Activated CD4-positive, CD25-positive, alpha-beta regulatory T cell treated with anti-CD3 and anti-CD28 coated beads, Interleukin-2, amount 50 U/mL, for 72 hours (primary cell): ENCODE results near the gene MYO15A.
A peak's percentile ranks its signal among the peaks of the same experiment; 100 is the strongest.
"Not testable (repeated sequence)": the region's sequence is repeated elsewhere in the genome, so short reads cannot be mapped to it uniquely, and the experiment has no call there.

Experiments
- DNase-seq: peaks from one replicate; pipeline ENCODE4 v3.0.0; 2021

The MYO15A gene

DNA sequence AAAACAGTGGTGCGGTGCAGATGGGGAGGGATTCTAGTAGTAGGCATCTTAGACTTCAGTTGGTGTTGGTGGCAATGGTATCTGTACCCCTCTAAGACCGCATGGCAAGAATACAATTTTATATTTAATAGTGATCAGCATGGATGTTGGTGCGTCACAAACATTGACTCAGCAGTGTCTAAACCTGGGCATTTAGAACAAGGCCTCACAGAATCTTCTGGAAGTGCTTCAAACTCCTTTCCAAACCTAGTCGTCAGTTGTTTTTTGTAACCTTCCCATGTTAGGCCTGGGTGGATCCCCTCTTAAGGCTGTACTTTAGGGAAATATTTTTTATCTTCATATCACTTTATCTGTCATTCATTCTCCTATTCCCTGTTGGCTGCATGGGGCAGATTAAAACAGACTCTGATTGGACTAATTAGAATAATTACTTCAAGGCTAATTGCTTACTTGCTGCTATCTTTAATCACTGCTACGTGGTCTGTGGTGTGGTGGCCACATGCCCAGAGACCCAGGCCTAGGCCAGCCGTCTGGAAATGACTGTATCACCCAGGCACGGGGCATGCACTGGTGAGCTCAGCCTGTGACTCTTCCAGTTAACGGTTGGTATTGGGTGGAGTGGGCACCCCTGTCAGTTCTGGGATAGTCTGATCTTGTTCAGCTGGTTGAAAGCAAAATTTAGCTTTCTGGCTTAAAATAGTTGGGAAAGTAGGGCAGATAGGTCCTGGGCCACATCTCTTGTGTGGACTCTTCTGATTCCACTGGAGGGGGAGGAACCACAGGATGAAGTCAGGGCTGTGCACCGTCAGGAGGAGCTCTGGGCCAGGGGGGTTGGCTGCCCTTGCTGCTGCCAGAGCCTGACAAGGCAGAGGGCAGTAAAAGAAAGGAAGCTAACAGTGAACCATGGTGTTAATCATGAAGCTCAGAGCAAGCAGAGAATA is 79.5 kb downstream of the MYO15A start:
- peak; percentile 41 for DNase-seq

DNA sequence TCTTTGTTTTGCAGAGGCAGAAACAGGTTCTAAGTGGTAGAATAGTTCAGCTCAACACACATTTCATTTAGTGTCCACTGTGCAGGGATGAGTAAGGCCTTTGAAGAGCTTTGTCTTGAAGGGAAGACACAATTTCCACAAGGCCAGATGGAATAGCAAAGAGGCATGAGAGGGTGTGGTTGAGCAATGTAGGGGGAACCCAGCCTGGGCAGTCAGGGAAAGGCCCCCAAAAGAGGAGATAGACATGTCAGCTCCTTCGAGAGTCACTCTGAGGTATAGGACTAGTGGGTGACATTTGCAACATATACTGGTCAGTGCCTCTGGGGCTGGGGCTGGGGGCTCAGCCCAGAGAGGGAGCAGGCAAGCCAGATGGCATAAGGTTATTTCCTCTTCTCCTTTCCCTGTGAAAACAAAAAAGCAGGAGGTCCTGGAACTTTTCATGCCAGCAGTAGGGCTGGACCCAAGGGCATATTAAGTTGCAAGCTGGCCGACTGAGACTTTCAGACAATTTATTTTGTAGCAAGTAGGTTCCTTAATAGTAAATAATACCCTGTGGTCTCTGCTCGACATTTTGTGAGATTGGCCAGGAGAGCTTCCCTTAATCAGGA is 82.2 kb downstream of the MYO15A start:
- DNase-seq: no peak

GRCh38 chr17:18191236-18191667 is 82.7 kb downstream of the MYO15A start:
- DNase-seq: no peak

- DNase-seq: no peak
Measured at GRCh38 chr17:18191967-18192366, 83.4 kb downstream of the MYO15A start.

- DNase-seq: no peak
Measured at GRCh38 chr17:18194394-18194793, 85.8 kb downstream of the MYO15A start.

DNA sequence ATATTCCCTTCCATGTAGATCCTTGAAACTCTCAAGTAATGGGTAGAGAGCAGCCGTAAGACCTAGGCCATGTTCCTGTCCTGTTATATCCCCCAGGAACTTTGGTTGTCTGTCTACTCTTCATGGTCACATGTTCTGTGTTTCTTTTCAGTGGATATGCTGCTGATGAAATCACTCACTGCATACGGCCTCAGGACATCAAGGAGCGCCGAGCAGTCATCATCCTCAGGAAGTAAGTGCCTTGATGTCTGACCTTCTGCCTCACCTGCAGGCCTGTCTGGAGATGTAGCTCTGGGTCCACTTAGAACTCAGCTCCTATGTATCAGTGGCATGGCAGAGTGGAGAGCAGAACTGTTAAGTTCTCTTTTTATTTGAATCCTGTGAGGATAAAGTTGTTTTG is 86.2 kb downstream of the MYO15A start:
- DNase-seq: no peak

DNA sequence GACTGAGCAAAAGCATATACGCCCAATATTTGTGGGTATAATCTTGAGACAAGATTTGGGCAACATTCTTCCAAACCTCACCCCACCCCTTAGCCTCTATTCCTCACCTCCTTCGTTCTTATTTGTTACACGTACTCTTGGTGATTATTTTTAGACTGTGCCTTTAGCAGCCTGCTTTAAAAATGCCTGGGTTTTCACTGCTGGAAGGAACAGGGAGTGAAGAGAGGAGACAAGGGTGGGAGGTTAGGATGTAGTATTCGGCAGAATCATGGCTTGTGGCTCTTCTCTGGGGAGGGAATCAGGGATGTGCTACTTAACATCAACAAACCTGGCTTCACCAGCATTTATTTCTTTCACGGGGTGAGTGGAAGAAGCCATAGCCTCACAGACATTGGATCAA is 86.7 kb downstream of the MYO15A start:
- DNase-seq: no peak

DNA sequence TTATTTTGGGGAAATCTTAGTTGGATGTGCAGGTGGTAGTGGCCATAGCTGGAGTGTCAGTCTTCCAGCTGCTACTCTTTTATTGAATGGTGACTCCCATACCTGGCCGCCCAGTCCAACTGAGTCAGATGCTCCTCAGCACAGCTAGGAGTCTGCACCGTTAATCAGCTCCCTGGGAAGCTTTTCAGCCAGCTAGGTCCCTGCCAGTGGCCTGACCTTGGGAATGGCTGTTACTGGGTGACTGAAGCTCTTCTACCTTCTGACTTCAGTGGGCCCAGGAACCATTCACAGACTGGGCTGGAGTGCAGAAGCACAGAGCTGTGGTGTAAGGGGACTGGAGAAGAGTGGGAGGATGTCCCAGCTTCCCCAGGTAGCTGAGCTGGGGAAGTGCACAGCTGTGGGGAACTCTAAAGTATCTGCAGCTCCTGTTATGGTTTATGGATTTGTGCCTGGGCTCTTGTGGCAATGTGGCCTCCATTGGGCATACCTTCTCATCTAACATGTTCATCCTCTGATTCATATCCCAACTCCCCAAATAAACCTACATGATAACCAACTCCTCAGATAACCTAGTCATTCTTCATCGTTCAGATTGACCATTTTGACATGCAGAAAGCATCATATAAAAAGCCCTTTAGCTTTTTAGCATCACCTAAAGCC is 89.1 kb downstream of the MYO15A start:
- no peak for DNase-seq

DNA sequence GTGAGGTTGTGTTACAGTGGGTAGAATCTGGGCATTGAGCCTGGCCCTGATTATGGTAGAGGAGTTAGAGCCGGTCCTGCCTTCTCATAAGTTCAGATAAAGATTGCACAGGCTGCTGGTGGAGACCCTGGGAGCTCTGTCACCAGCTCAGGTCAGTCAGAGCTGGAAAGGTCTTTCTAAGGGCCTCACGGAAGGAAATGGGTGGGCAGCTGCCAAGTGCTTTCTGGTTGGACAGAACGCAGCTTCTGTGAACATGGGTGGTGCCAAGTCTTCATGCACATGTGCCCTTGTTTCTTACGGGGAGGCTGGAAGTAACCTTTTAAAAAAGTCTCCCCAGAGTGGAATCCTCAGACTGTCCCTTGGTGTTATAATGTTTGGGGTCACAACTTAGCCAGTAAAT is 90.0 kb downstream of the MYO15A start:
- DNase-seq: no peak

GRCh38 chr17:18201108-18201507 is 92.6 kb downstream of the MYO15A start:
- no peak for DNase-seq

DNA sequence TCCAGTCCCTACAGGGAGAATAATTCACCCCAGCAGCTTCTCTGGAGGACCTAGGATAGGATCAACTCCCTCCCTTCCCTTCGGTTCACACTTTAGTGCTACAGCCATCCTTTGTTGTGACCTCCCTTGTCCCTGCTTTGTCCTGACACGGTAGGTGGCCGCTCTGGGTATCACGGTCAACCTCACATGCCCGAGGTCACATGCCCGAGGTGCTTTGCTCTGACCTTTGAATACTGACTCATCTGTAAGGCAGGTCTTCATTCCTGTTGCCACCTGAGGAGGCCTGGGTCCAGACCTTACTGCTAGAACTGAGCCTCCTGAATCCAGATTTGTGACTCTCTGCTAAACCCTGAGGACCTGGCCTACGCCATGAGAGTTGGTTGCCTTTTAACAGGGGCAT is 94.8 kb downstream of the MYO15A start:
- no peak for DNase-seq

DNA sequence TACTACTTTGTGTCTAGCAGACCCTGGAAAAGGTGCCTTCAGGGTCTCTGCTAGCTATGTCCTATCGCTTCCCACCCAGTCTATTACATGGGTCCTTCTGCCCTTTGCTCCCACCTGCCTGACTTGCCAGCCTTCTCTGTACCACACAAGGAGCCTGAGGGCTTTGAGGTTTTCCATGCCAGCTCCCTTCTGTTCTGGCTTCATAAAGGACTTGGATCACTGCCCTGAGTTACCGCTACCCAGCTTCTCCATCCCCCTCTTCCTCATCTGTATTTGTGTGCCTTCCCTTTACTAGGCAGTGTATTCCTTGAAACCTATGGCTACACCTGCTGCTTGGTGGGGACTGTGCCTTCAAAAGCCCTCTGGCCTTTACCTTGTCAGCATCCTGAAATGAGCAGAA is 97.3 kb downstream of the MYO15A start:
- DNase-seq: no peak

- DNase-seq: no peak
Measured at GRCh38 chr17:18206962-18207361, 98.4 kb downstream of the MYO15A start.

DNA sequence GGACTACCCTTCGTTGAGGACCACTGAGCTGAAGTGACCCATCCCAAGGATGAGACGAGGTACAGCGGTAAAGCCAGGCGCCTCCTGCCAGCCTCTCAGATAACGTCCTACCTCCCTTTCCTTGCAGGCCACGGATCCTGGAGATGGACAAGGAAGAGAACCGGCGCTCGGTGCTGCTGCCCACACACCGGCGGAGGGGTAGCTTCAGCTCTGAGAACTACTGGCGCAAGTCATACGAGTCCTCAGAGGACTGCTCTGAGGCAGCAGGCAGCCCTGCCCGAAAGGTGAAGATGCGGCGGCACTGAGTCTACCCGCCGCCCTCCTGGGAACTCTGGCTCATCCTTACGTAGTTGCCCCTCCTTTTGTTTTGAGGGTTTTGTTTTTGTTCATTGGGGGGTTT is 99.5 kb downstream of the MYO15A start:
- DNase-seq: no peak

DNA sequence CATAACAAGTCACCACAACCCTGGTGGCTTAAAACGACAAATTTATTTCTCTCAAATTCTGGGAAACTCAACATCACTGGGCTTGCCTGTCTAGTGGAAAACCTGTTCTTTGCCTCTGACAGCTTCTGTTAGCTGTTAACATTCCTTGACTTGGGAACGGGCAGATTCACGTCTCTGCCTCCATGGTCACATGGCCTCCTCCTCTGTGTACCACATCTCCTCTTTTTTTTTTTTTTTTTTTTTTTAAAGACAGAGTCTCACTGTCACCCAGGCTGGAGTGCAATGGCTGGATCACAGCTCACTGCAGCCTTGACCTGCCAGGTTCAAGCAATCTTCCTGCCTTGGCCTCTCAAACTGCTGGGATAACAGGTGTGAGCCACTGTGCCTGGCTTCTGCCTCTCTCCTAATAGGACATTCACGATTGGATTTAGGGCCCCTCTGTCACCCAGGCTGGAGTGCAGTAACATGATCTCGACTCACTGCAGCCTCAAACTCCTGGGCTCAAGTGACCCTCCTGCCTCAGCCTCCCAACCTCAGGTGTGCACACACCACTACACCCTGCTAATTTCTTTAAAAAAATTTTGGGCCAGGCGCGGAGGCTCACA is 105.2 kb downstream of the MYO15A start:
- DNase-seq: no peak

- not testable (repeated sequence) for DNase-seq
Measured at GRCh38 chr17:18216906-18217305, 108.3 kb downstream of the MYO15A start.

- DNase-seq: peak; percentile 81
Measured at GRCh38 chr17:18217412-18218015, 109.0 kb downstream of the MYO15A start.

DNA sequence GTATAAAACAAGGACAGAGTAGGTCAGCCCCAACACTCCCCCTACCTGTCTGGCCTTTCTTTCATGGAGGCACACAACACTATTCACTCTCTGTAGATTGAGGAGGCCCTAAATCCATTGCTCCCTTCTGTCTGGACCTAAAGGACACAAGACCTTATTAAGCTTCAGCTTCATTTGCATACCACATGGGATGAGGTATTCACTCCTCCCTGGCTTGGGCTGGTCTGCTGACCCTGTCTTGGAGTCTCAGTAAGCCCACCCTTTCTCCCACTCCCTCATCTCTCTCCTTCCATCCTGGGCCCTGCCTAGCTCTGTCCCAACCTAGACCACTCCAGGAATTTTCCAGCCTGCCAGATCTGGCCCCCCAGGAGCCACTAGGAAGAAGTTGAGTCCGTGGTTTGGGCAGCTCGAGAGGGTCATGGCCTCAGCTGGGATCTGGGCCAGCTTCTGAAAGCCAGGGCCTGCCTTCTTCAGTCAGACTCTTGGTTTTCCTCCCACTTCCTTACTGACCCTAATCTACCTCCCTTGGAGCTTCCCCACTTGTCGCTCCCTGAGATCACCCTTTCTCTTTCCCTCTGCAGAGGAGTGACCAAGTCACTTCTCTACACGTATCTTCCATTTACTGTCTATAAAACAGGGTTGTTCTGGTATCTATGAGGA is 110.3 kb downstream of the MYO15A start:
- DNase-seq: no peak

GRCh38 chr17:18224053-18224386 is 115.5 kb downstream of the MYO15A start:
- DNase-seq: no peak

DNA sequence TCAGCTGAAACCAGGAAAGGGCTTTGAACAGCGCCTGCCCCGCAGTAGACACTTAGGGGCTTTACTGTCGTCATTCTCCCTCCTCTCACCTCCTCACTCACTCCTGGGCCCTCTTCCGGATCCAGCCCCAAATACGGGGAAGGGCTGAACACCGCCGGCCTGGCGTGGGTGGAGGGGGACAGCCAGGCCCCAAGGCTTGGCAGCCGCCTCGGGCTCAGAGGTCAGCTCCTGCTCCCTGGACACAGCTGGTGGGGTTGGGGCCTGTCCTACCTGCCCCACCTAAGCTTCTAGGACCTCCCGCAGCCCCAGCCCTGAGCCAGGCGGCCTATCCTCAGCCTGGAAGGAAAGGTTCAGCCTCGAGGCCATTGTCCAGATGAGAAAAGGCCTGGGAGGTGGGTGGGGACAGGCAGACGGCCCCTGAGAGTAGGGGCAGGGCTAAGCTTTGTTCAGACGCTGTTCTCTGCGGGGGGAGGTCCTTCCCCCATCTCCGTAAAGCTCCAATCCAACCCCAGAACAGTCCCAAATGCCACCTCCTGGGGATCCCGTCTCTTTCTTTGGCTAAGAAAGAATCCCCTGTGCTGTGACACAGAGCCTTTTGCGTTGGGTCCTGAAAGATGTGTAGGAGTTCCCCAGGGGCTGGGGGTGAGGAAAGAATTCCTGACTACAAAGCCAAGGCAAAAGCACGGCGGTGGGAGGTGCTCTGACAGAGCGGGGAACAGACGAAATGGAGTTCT is 116.0 kb downstream of the MYO15A start:
- no peak for DNase-seq

DNA sequence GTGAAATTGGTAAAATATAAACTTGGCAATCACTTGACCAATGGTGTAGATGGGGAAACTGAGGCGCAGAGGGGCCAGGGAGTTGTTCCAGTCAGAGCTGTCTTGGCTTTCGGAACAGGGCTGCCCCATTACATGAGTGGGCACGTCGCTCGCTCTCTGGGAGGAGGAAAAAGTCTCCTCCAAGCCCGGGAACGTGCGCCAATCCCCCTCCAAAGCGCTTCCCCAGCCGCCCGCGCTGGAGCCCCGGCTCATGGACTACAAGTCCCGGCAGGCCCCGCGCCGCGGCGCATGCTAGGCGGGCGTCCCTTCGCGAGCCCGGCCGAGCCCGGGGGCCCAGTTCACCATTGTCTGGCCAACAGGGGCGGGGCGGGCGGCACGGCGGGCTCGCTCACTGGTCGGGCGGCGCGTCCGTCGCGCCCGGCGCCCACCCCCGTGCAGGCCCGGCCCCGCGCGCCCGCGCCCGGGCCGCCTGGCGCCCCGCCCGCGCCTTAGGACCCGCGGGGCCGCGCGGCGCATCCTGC is 116.6 kb downstream of the MYO15A start, which contains the start of gene LLGL1:
Gene LLGL1 (plus strand): TSS at position 515 of the 521 bp plus-strand sequence. CDS start 48 bp downstream, outside the sequence.
- DNase-seq: peak; percentile 95
